NCI-H2107 treated with DMSO at 0.1 percent for 48 hours (cell line): ENCODE measurements around the gene TRIM52.
"Not testable (repeated sequence)": the region's sequence is repeated elsewhere in the genome, so short reads cannot be mapped to it uniquely, and the experiment has no call there.

ENCODE experiments used
- DNase-seq: peaks from one replicate; lab custom pipeline; 2025; ENCODE audit not compliant: unreplicated experiment; lab: John Stamatoyannopoulos, UW

Gene TRIM52

DNA sequence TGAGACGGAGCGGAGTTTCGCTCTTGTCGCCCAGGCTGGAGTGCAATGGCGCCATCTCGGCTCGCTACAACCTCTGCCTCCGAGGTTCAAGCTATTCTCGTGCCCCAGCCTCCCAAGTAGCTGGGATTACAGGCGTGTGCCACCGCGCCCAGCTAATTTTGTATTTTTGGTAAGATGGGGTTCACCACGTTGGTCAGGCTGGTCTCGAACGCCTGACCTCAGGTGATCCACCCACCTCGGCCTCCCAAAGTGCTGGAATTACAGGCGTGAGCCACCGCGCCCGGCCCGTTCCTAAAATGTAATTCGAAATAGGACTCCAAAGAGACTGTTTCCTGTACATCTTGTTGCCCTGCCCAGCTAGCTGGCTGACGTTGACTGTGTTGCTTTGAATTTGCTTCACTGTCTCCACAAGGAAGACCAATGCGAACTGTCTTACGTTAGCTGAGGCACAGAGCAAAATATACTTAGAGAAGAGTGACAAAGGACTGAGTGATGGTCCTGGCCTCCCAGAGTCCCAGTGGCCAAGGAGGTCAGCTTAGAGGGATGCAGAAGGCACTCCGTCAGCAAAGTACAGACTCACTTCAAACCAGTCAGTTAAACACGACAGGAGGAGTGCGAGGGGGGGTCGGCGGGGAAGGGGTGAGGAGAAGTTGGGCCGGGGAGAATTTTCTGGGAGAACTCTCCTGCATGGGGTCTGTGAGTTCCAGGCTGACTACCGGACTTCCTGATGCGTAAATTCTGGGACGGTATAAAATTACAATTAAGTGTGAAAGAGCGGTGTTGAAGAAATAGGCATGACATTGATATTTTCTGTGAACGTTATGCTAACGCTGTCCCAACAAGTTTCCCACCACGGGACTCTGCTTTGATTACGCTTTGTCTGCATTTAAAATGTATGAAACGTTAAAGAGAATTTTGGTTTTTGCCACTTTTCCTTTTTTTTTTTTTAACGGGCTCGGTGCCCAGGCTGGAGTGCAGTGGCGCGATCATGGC, 44.6 kb downstream of the TRIM52 start:
- DNase-seq = no peak

DNA sequence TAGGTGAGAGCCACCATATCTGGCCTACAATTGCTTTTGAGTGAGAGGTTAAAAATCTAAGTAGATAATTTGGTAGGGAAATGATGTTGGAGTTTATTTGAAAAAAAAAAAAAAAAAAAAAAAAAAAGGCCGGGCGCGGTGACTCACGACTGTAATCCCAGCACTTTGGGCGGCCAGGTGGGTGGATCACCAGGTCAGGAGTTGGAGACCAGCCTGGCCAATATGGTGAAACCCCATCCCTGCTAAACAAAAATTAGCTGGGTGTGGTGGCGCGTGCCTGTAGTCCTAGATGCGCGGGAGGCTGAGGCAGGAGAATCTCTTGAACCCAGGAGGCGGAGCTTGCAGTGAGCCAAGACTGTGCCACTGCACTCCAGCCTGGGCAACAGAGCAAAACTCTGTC, 46.7 kb downstream of the TRIM52 start:
- not testable (repeated sequence) for DNase-seq

DNA sequence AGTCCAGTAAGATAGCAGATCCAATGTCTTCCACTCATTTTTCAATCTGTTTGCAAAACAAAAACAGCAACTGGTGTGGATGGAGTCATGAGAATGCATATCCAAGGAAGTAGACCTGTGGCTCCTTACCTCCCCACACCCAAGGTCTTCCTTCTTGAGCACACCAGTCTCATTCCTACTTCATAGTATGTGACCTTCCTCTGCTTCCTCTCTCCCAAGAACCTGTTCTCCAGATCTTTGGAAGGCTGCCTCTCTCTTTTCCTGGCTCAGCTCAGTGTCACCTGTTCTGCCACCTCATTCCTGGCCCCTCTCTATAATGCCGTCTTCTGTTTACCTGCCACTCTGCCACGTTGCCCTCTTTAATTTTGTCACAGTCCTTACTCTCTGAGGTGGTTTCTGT, 48.0 kb downstream of the TRIM52 start:
- DNase-seq = no peak

DNA sequence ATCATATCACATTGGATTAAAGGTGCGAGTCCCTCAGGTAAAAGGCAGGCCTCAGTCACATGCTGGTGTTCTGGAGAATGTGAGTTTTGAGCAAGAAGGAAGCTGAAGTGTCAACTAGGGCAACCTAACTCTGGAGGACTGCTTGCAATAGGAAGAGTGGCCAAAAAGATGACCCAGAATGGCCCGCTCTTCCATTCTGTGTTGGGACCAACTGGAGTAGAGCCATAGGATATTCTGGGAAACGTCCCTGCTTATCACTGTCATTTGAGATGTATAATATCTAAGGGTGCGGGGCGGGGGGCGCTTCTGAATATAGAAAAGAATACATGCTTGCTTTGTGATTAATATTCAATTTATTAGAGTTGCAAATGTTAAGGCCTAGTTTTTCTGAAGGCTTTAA, 48.9 kb downstream of the TRIM52 start:
- no peak for DNase-seq

DNA sequence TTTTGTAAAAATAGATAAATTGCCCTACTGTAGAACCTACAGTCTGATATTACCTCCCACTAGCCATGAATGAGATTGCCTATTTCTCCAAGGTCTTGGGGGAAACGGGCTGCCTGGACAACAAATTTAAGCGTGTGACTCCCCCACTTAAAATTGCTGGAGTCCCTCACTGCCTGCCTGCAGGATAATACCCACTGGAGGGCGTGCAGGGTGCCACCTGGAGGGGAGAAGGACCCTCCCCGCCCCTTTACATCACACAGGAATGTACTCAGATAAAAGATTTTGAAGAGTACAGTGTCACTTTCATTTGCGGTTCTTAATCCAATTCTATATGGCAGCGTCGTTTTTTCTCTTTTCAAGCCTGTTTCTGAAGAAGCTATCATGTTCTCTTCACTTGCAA, 49.7 kb downstream of the TRIM52 start:
- no peak for DNase-seq

DNA sequence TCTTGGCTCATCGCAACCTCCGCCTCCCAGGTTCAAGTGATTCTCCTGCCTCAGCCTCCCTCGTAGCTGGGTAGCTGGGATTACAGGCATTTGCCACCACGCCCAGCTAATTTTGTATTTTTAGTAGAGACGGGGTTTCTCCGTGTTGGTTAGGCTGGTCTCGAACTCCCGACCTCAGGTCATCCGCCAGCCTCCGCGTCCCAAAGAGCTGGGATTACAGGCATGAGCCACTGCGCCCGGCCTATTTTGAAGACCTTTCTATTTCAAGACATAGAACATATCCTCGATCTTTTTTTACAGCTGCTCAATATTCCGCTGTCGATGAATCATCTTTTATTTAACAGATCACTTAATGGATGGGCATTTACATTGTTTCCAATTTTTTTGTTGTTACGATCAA, 50.2 kb downstream of the TRIM52 start:
- not testable (repeated sequence) for DNase-seq

DNA sequence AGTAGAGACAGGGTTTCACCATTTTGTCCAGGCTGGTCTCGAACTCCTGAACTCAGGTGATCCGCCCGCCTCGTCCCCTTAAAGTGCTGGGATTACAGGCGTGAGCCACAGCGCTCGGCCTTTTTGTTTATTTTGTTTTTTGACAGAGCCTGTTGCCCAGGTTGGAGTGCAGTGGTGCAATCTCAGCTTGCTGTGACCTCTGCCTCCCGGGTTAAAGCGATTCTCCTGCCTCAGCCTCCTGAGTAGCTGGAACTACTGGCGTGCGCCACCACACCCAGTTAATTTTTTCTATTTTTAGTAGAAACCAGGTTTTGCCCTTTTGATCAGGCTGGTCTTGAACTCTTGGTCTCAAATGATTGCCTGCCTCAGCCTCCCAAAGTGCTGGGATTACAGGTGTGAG, 50.8 kb downstream of the TRIM52 start:
- not testable (repeated sequence) for DNase-seq

DNA sequence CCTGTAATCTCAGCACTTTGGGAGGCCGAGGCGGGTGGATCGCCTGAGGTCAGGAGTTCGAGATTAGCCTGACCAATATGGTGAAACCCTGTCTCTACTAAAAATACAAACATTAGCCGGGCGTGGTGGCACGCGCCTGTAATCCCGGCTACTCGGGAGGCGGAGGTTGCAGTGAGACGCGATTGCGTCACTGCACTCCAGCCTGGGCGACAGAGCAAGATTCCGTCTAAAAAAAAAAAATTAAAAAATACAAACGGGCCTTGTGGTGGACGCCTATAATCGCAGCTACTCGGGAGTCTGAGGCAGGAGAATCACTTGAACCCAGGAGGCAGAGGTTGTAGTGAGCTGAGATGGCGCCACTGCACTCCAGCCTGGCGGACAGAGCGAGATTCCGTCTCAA, 51.9 kb downstream of the TRIM52 start:
- not testable (repeated sequence) for DNase-seq

DNA sequence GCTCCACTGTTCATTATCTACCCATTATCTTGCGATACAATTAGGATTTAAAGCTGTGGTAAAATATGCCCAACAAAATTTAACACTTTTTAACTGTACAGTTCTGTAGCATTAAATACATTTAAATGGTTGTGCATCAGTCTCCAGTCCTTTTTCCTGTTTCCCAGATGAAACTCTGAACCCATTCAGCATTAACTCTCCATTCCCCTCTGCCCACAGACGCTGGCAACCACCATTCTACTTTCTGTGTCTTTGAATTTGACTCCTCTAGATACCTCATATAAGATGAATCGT, 53.0 kb downstream of the TRIM52 start:
- no peak for DNase-seq

DNA sequence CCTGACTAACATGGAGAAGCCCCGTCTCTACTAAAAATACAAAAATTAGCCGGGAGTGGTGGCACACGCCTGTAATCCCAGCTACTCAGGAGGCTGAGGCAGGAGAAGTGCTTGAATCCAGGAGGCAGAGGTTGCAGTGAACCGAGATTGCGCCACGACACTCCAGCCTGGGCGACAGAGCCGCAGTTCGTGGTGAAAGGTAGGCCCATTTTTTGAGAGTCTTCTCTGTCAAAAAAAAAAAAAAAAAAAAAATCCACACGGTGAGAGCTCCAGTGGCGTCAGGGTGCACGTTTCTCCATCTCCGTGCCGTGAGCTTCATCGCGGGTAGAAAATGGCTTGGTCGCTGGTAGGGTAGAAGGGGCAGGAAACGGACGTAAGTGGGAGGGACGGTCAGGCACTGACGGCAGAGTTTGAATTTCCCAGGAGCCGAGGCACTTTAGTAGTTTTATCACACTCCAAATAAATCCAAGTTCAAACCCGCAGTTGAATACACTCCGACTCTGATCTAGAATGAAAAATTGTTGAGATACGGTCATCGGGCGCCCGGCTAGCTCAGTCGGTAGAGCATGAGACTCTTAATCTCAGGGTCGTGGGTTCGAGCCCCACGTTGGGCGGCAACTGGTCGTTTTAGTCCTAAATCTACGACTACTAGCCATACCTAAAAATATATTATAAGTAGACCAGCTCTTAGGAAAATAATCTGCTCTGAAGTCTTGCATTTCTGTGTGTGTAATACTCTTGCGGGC, 53.6 kb downstream of the TRIM52 start:
- no peak for DNase-seq

DNA sequence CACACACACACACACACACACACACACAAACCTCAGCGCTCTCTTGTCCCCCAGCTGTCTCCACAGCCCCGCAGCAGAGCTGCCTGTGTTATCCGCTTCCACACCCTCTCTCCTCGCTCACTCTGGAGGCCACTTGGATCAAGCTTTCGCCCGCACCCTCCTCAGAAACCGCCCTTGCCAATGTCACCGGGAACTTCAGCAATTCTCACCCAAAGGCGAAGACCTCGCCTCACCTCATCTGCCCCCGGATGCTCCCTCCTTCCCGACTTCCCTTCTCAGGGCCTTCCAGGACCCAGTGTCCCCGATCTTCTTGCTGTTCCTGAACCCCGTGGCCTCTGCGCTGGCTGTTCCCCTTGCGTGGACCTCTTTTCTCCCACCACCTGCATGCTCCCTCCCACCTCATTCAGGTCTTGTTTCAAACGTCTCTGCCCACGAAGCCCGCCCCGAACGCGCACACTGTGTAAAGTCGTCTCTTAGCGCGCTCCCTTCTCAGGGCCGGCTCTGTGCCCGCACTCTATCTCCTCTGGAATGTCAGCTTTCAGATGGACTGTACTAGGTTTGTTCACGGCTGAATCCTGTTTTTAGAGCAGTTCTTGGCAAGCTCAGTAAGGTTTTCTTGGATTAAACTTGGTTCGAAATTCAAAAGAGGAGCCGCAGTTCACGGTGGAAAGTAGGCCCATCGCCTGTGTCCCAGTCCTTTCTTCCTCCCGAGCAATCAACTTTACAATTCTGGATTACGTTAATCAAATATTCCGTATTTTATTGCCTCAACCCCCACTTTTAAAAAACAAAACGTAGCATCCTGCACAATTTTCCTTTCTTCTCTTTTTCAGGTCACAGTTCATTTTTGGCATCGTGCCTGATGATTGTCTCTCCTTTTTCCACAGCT, 54.9 kb downstream of the TRIM52 start:
- no peak for DNase-seq
